Measurements from ENCODE around the gene CEP72.
"Not testable (repeated sequence)": the region's sequence is repeated elsewhere in the genome, so short reads cannot be mapped to it uniquely, and the experiment has no call there.

CEP72 gene, protein sequence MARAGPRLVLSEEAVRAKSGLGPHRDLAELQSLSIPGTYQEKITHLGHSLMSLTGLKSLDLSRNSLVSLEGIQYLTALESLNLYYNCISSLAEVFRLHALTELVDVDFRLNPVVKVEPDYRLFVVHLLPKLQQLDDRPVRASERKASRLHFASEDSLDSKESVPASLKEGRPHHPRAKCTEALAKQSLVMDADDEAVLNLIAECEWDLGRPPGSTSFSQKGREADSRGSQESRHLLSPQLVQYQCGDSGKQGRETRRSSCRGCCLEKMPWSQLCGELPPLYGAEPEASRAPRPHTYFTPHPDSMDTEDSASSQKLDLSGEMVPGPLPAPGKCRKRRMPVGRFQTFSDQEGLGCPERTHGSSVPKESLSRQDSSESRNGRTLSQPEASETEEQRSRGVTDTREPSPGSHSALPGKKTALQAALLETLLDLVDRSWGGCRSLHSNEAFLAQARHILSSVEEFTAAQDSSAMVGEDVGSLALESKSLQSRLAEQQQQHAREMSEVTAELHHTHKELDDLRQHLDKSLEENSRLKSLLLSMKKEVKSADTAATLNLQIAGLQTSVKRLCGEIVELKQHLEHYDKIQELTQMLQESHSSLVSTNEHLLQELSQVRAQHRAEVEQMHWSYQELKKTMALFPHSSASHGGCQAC

DNA sequence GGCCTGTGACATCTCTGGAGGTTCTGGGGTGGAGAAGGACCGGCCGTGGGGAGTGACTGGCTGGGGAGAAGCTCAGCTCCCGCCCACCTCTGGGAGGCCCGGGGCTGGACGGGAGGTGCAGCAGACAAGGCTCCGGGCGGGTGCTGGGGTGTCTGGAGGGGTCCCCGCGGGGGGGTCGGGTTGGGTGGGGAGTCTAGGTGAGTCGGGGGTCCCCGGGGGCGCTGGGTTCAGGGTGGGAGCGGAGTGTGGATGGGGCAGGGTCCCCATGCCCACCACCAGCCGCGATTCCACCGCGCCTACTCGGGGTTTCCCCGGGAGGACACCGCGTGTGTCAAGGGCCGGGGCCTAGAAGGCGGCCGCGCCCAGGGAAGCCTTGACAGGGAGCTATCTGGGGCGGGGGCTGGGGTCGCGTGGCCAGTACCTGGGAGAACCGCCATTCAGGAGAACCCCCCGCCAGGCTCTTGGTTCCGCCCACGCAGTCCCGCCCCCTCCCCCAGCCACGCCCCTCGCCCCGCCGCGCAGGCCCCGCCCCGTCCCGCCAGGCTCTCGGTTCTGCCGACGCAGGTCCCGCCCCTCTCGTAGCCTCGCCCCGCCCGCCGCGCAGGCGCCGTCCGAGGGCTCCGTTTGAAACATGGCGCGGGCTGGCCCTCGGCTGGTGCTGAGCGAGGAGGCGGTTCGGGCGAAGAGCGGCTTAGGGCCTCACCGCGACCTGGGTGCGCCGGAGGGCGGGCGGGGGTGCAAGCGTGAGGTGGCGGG, at the start of gene CEP72:
TSS of gene CEP72 (plus strand) at position 610 of the 756 bp plus-strand sequence. CDS start at position 632, 22 bp downstream.
- DNase-seq: peak; percentile 90

DNA sequence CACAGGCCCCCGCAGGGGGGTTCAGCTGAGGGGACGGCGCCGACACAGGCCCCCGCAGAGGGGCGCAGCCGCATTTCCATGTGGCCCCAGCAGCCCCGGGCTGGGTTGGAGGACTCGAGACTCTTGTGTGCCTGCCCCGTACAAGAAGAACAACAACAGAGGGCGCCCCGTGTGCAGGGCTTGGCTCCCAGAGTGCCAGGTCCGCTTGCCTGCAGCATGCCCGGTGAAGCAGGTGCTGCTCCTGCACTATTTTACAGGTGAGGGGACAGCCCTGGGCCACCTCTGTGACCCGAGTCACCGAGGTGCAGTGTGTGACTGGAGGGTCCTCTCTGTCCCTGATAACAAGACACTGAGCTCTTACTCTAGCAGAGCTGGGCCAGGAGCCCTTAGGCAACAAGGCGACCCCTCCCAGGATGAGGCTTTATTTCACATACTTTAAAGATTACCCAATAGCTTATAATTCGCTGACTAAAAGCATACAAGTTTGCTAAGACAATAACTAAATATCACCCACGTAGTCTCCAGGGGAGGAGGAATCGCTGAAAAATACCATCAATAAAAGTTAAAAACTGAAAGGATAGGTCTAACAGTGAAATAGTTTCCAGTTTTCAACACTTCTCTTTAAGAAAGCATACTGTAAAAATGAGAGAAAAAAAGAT, 46.2 kb upstream of the CEP72 start:
- DNase-seq: no peak

DNA sequence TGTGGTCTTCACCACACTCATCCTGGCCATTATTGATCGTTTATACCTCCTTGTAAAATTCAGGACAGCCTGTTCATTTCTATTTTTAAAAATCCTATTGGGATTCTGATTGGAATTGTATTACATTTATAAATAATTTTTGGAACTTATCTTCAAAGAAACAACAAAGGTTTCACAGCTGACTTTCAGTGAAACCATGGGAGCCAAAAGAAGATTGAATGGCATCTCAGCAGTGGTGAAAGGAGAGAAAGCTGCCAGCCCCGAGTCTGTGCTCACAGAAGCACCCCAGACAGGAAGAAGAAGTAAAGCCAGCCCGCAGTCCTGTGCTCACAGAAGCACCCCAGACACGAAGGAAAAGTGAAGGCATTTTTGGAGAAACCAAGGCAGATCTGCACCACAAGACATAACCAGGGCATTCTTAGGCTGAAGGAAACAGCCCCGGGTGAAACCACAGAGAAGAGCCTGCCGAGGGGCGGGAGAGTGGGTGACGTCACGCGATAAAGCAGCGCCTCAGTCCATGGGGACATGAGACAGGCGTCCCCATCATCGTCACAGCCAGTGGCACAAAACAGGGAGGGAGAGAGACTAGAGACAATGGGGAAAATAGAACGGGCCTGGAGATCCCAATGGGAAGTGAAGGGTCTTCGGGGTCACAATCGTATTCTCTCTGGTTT, 45.4 kb upstream of the CEP72 start:
- no peak for DNase-seq

DNA sequence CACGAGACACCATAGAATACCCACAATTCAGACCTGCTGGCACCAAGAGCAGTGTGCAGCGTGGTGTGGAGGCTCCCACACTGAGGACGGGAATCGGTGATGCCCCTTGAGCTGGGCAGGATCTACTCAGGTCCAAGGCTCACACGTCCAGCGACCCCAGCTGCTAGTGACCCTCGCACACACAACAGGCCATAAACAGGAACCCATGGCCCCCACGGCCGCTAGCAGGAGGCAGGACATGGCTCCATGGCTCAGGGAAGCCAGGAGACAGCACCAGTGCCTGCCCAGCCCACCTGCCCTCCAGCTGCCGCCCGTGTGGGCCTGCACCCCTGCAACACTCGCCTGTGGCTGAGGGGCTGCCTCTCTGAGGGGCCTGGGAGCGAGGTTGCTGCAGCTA, 44.5 kb upstream of the CEP72 start:
- DNase-seq: no peak

DNA sequence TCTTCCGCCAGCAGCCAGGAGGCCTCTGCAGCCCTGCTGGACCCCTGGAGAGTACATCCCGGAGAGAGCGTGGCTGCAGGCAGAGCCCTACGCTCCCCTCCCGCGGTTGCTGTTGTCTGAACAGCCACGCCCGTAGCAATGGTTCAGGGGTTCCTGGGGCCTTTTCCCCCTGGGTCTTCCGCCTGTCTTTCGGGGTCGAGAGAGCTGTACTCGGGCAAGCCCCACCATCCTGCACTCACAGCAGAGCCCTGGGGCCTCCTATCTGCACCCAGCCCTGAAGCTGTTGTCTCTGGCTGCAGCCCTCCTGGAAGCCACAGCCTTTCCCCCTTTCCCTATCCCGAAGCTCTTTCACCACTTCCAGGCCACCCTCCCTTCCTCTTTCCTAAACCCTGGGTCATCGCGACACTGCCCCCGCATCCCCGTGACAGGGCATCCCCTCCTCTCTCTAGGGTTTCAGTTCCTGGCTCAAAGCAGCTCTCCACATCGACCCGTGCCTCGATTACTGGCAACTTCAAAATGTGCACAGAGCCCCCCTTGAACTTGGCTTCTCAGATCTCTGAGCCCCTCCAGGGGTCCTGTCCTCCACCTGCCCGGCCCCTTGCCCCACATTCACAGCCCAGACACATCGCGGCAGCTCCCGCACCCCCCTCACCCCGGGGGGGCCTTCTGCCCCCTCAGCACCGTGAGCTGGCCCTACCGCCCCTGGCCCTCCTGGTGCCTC, 43.9 kb upstream of the CEP72 start:
- no peak for DNase-seq

DNA sequence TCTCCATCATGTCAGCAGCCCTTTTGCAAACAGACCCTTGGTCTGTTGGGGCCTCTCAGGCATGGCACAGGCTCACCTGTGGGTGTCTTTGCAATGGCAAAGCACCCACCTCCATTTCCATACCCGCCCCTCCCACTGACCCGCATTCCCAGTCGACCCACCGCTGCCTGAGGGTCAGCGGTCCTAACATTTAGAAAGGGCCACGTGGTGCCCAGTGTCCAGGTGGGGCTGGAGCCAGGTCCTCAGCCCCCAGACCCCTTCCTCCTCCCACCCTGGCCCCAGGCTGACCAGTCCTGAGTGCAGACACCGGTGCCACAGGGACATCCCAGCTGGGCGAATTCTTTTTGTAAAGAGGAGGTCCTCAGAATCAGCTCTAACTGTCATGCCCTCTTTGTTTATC, 43.3 kb upstream of the CEP72 start:
- DNase-seq: no peak

DNA sequence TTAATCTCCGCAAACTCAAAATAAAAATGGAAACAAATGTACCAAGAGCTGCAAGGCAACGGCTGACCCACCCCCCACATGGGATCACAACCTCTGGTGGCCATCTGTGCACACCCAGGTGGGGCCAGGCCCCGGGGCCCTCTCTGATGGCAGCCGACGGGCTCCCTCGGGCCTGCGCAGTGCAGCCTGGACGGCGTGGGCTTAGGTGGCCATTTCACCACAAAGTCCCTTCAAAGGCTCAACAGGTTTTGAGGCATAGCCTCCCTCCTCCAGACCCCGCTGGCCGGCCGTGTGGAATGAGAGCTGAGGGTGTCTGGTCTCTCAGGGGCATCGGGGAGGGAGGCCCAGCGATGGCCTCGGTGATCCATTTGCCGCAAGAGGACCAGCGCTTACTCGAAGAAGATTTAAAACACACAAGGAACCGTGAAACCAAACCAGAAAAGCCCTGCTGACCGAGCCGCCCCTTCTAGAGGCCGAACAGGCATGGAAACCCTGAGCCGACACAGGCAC, 42.7 kb upstream of the CEP72 start:
- no peak for DNase-seq

DNA sequence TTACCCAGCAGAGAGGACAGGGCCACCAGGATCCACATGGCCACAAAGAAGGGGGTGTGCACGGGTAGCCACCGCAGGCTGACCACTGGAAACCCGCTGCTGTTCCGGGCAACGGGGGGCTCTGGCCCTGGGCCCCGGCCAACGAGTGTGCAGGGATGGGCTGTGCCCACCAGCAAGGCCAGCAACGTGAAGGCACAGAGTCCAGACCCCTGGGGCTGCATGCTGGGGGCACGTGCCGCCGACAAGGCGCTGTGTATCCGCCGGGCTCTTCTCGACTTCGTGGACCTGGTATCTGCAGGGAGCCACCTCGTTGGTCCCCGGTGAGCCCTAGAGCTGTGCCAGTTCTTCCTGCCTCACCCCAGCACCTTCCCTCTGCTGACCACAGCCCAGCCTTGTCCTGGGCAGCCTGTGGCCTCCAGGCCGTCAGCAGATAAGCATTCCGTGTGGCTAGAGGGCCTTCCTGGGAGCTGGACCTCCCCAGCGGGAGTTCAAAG, 42.2 kb upstream of the CEP72 start:
- DNase-seq: no peak

DNA sequence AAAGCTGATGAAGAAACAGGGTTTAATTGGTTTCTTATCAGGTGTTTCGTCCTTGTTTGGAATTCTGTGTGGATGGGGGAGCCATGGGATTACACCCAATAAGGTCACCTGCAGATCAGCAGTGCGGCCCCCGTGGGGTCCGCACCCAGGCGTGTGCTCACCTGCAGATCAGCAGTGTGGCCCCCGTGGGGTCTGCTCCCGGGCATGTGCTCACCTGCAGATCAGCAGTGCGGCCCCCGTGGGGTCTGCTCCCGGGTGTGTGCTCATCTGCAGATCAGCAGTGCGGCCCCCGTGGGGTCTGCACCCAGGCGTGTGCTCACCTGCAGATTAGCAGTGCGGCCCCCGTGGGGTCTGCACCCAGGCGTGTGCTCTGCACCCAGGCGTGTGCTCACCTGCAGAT, 41.7 kb upstream of the CEP72 start:
- DNase-seq: no peak

DNA sequence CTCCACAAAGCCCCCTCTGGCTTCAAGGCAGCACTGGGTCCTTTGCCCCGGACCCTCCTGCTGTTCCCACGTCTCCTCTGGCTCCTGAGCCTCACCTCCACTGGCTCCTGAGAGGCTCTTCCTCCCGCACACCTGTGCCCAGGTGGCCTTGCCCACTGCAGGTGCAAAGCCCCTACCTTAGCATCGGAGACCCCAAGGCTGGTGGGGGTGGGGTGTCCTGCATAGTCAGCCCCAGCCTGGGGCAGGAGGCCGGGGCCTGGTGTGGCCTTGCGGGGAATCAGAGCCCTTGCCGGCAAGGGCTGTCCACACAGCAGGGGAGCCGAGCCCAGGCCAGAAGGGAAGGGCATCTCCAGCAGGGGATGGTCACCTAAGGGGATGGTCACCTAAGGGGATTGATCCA, 41.3 kb upstream of the CEP72 start:
- no peak for DNase-seq

DNA sequence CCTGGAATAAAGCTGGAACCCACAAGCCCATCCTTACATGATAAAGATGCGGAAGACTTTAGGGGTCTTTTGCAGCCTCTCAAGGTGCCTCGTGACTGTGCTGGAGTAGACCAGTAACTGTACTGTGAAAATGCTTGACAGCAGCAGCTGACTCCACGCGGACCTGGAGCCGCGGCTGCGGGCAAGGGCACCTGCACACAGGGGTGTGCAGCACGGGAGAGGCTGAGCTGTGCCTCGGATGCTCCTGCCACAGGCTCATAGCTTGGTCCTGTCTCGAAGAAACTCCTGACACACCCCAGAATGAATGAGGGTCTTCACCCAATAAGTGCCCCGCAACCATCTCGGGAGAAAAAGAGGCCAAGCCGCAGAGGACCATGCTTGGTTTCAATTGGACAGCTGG, 40.3 kb upstream of the CEP72 start:
- DNase-seq: no peak

DNA sequence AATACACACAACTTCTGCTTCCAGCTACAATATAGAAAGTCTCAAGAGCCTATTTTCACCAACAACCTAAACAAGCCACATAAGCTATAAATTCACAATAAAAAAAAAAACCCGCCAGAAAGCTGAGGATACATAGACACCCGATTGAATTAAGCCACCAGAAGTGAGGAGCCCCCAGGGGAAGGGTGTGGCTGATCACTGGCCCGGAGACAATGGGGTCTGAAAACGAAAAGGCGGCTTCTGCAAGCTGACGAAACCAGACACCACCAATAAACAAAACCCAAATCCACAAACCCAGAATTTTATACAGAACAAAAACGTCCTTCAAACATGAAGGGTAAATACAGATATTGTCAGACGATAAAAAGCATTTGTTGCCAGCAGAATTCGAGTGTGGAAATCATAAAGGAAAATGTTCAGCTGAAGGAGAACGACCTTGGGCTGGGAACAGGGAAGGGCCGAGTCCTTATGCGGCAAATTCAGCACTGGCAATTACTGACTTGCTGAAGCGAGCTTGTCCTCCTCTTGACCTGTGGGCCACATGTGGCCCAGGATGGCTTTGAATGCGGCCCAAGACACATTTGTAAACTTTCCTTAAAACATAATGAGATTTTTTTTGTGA, 39.6 kb upstream of the CEP72 start:
- DNase-seq: peak; percentile 70

DNA sequence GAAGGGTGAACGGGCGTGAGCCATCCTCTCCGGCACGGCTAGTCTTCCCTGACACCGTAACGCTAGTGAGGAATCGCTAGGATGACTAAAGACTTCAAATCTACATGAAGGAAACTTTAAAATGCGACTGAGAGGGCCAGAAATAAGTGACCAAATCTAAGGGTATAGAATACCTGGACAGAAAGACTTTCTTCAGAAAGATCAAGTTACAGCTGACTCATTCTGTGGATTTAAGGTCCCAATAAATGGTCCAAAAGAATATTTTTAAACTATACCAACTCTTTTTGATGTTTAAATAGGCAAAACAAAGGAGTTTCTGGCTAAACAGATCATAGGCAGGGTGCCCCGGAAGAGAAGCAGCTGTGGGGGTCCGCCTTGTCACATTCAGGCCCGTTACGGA, 38.9 kb upstream of the CEP72 start:
- DNase-seq: no peak

DNA sequence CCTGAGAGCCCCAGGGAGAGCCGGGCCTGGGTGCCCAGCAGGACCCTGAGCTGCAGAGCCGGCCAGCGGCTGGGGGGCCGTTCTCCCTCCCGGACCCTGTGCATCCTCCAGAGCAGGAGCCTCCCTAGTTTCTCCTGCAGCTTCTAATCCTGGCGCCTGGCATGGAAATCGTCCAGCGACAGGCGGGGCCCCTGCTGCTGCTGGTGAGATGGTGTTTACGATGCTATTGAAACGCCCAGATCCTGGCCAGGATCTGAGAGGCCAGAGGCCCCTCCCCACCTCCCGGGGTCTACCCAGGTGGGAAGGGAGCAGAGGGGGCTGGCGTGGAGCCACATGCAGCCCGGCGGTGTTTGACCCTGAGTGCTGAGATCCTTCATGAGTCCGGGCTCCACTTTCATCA, 38.2 kb upstream of the CEP72 start:
- no peak for DNase-seq

DNA sequence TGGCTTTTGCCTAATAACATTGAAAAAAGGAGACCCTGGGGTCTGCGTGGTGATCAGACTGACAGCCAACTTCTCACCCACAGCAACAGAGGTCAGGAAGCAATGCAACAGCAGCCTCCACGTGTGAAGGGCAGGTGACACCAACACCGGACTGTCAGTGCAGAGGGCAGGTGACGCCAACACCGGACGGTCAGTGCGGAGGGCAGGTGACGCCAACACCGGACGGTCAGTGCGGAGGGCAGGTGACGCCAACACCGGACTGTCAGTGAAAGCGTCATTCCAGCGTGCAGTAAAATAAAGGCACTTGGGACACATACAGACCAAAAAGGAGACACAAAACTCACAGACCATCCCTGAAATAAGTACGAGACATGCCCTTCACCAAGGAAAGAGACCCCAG, 37.2 kb upstream of the CEP72 start:
- no peak for DNase-seq

DNA sequence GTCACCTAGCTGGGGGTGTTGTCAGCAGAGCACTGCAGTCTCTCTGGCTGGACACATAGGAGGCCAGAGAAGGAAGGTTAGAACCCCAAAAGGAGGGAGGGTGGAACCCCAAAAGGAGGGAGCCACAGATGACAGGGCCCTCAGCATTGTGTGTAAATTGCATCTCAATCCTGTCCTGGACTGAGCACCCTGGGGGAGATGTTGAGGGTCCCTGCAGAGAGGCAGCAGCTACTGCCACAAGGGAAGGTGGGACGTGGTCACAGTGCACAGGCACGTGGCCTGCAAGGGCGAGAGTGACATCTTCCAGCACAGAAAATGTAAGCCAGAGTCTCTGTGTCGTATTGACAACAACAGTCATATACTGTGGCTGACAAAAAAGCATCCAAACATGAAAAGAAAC, 36.5 kb upstream of the CEP72 start:
- DNase-seq: no peak

DNA sequence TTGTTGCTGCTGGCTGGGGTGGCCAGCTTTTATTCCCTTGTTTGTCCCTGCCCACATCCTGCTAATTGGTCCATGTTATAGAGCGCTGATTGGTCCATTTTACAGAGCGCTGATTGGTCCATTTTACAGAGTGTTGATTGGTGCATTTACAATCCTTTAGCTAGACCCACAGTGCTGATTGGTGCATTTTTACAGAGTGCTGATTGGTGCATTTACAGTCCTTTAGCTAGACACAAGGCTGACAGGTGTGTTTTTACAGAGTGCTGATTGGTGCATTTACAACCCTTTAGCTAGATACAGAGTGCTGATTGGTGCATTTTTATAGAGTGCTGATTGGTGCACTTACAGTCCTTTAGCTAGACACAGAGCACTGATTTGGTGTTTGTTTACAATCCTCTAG, 34.9 kb upstream of the CEP72 start:
- DNase-seq: not testable (repeated sequence)

DNA sequence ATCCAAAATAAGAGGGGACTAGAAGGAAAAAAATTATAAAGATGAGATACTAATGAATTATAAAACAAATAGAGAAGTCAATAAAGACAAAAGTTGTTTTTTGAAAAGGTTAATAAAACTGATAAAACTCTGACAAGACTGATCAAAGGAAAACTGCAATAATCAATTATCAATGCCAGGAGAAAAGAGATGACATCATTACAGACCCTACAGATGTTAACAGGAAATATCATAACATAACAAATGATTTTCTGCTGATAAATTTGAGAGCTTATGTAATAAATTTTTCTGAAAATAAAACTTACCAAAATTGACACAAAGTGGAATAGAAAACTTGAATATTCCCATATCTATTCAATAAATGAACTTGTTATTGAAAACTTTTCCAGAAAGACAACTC, 34.3 kb upstream of the CEP72 start:
- no peak for DNase-seq

DNA sequence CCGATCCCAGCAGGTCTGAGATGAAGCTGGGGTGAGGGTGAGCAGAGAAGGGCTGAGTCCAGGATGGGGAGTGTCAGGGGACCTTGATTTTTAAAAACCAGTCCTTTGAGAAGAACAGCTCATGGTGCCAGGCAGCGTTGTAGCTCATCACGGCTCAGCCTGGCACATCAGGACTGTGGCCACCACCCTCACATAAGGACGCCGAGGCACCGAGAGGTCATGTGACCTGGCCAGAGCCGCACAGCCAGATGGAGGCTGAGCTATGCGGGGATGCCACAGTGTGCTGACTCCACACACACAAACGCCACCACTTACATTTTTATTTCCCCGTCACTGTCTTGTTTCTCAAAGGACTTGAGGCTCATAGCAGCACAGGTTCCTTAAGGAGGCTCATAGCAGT, 32.9 kb upstream of the CEP72 start:
- no peak for DNase-seq

DNA sequence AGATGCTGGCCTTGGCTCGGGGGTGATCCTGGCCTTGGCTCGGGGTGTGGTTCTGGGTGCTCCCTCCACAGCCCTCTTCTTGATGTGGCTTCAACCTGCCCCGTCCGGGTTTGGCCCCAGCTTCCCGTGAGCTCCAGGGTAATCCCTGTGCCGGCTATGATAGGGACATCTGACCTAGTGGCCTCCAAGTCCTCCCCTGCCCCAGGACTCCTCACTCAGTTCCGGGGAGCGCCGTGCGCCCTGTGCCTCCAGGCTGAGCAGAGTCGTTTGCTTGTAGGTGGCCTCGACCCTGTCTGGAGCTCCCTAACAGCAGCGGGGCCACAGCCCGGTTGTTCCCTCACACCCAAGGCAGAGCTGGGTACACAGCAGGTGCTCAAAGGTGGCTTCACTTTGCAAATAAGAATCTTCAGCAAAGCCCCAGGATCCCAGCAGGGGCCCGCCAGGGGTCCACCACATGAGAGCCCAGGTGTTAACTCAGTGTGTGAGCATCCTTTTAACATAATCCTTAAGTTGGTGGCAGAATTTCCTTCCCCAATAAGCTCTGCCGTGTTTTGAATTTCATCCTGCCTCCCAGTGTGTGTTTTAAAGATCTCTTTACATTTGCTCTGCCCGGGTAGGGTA, 32.3 kb upstream of the CEP72 start:
- DNase-seq: no peak

DNA sequence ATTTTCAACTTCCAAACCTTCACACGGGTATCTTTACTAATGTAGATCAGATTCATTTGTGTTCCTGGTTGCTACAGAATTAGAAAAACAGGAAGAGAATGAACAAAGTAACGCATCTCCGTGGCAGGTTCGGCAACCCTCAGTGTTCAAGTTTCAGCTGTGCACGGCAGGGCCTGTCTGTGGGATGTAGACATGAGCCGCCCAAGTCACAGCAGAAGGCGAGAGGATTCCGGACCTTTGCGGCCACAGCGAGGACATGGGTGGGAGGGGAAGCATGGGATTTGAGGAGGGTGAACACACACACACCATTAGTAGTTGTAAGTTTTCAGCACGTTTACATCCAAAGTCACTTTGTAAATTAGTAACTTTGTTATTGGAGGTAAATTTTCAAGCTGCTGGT, 31.7 kb upstream of the CEP72 start:
- no peak for DNase-seq
